ENCODE results near the gene SYNE3.
A peak's percentile ranks its signal among the peaks of the same experiment; 100 is the strongest.
"Not testable (repeated sequence)": the region's sequence is repeated elsewhere in the genome, so short reads cannot be mapped to it uniquely, and the experiment has no call there.

The SYNE3 gene

GRCh38 chr14:95513291-95513690 lies 3.2 kb downstream of the SYNE3 start:
- H3K4me3 ChIP-seq (ENCODE audit: control insufficient read depth, low read depth, low read length), result no peak overlapping the region
- no peak for TF ChIP-seq CTCF (conservative IDR thresholded peaks at IDR 0.05; ENCODE audit: control insufficient read depth, insufficient read depth, low read depth, low read length)
- no peak for DNase-seq (ENCODE audit: low read depth)

- H3K4me3 ChIP-seq (ENCODE audit: control insufficient read depth, low read depth, low read length), result no peak overlapping the region
- TF ChIP-seq CTCF (conservative IDR thresholded peaks at IDR 0.05; ENCODE audit: control insufficient read depth, insufficient read depth, low read depth, low read length), result no peak
- DNase-seq (ENCODE audit: low read depth), result no peak
These were observed 4.8 kb downstream of the SYNE3 start for GRCh38 chr14:95511687-95512086.

- no peak for TF ChIP-seq CTCF (conservative IDR thresholded peaks at IDR 0.05; ENCODE audit: control insufficient read depth, insufficient read depth, low read depth, low read length)
- H3K4me3 ChIP-seq (ENCODE audit: control insufficient read depth, low read depth, low read length), result no peak overlapping the region
- DNase-seq (ENCODE audit: low read depth), result no peak
These were observed 5.6 kb downstream of the SYNE3 start for GRCh38 chr14:95510804-95511203.

GRCh38 chr14:95510344-95510743 lies 6.1 kb downstream of the SYNE3 start:
- not testable (repeated sequence) for DNase-seq (ENCODE audit: low read depth); H3K4me3 ChIP-seq (ENCODE audit: control insufficient read depth, low read depth, low read length)

GRCh38 chr14:95509495-95509894 lies 7.0 kb downstream of the SYNE3 start:
- TF ChIP-seq CTCF (conservative IDR thresholded peaks at IDR 0.05; ENCODE audit: control insufficient read depth, insufficient read depth, low read depth, low read length), result no peak
- DNase-seq (ENCODE audit: low read depth), result no peak
- H3K4me3 ChIP-seq (ENCODE audit: control insufficient read depth, low read depth, low read length), result no peak overlapping the region

GRCh38 chr14:95508377-95508776 lies 8.1 kb downstream of the SYNE3 start:
- H3K4me3 ChIP-seq (ENCODE audit: control insufficient read depth, low read depth, low read length), result no peak overlapping the region
- no peak for TF ChIP-seq CTCF (conservative IDR thresholded peaks at IDR 0.05; ENCODE audit: control insufficient read depth, insufficient read depth, low read depth, low read length)
- no peak for DNase-seq (ENCODE audit: low read depth)

- DNase-seq (ENCODE audit: low read depth), result peak; percentile 81
- no peak overlapping the region for H3K4me3 ChIP-seq (ENCODE audit: control insufficient read depth, low read depth, low read length)
- TF ChIP-seq CTCF (conservative IDR thresholded peaks at IDR 0.05; ENCODE audit: control insufficient read depth, insufficient read depth, low read depth, low read length), result no peak
These were observed 8.7 kb downstream of the SYNE3 start for GRCh38 chr14:95507701-95508103.

Measured in fibroblast of mammary gland (primary cell).